ENCODE measurements around the gene UBL4B. TPM values are rescaled to one million over a fixed set of nuclear protein-coding genes. Genes with fewer than 3 reads are reported as not detected.

UBL4B gene
- total RNA-seq, 4 donors from 2014 or later: 0.16 TPM; not detected in 3

DNA sequence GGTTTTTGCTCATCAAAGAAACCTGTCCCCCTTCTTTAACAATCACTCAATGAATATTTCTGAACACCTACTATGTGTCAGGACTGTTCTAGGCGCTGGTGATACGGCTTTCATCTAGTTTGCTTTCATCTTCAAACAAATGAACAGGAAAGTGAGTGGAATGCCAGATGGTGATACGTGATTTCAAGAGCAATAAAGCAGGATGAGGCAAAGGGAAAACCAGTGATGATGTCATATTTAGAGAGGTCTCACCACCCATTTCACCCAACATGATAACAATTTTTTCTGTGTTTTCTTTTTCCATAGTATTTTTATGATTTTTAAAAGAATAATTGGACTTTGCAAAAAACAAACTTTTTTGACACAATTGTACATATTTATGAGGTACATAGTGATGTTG lies 26.7 kb downstream of the UBL4B start:
- Histone ChIP-seq H3K4me1 (no peaks in the 10 kb centered on the region), H3K4me3 (no peak overlapping the region), H3K27me3 (peaks cover 15 to 41% (median 25%) of the 10 kb centered on the region in 3 donors), H3K27ac (no peak overlapping the region), H3K36me3 (no peaks in the 10 kb centered on the region), H3K9me3 (no peaks in the 10 kb centered on the region)
- no peak for DNase-seq
- intact Hi-C loops (cut with DNase I; ENCODE audit: low total_unique reads): no loop called here
- TF ChIP-seq POLR2A (IDR thresholded peaks at IDR 0.05): no peak
- TF ChIP-seq, protein P1, sequence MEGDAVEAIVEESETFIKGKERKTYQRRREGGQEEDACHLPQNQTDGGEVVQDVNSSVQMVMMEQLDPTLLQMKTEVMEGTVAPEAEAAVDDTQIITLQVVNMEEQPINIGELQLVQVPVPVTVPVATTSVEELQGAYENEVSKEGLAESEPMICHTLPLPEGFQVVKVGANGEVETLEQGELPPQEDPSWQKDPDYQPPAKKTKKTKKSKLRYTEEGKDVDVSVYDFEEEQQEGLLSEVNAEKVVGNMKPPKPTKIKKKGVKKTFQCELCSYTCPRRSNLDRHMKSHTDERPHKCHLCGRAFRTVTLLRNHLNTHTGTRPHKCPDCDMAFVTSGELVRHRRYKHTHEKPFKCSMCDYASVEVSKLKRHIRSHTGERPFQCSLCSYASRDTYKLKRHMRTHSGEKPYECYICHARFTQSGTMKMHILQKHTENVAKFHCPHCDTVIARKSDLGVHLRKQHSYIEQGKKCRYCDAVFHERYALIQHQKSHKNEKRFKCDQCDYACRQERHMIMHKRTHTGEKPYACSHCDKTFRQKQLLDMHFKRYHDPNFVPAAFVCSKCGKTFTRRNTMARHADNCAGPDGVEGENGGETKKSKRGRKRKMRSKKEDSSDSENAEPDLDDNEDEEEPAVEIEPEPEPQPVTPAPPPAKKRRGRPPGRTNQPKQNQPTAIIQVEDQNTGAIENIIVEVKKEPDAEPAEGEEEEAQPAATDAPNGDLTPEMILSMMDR (IDR thresholded peaks at IDR 0.05 in 4 of 5, conservative IDR thresholded peaks at IDR 0.05 in 1 of 5): no peak
- no peak for ATAC-seq
- in situ Hi-C loops (cut with MboI; ENCODE audit: low sequenced_read_pairs in 4 of 4): no loop called here

DNA sequence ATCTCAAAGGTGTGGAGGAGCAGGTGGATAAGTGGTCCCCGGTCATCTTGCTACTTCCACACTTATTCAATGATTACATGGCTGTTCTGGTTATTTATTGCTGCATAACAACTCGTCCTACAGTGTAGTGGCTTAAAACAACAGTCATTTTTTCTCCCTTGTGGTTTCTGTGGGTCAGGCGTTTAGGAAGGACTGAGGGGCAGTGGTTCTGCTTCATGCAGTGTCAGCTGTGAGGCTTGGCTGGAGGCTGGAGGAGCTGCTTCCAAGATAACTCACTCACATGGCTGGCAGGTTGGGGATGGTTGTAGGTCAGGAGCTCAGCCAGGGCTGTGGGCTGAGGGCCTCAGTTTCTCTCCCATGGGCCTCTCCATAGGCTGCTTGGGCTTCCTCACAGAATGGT lies 32.1 kb downstream of the UBL4B start:
- Histone ChIP-seq H3K27ac (no peak overlapping the region), H3K27me3 (peaks cover 32 to 34% (median 34%) of the 10 kb centered on the region in 3 donors), H3K4me3 (no peak overlapping the region), H3K36me3 (no peaks in the 10 kb centered on the region), H3K4me1 (no peaks in the 10 kb centered on the region), H3K9me3 (no peaks in the 10 kb centered on the region)
- TF ChIP-seq, protein P1 (IDR thresholded peaks at IDR 0.05 in 4 of 5, conservative IDR thresholded peaks at IDR 0.05 in 1 of 5): no peak
- TF ChIP-seq POLR2A (IDR thresholded peaks at IDR 0.05): no peak
- intact Hi-C loops (cut with DNase I; ENCODE audit: low total_unique reads): no loop called here
- ATAC-seq (no peak), DNase-seq (no peak)
- in situ Hi-C loops (cut with MboI; ENCODE audit: low sequenced_read_pairs in 4 of 4): no loop called here

DNA sequence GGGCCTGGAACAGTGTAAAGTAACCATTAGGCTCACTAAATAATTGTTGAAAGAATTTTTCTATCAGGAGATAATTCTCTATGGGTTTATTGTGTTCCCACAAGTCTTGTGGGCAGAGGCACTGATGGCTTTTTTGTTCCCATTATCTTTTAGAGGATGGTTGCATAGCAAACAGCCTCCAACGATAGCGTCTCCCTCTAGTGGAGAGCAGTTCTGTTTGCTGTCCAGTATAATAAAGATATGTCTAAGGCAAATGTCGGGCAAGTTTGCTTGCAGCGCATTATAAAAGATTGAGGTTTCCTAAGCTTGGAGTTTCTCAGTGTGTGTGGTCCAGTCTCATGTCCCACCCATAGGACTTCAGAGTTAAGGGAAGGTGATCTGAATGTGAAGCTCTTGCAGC lies 36.7 kb downstream of the UBL4B start:
- intact Hi-C loops (cut with DNase I; ENCODE audit: low total_unique reads) (no loop called here), in situ Hi-C loops (cut with MboI; ENCODE audit: low sequenced_read_pairs in 4 of 4) (no loop called here)
- peaks cover 0 to 3% of the 10 kb centered on the region in 2 donors for H3K4me1 ChIP-seq
- no peak overlapping the region for H3K4me3 ChIP-seq
- no peaks in the 10 kb centered on the region for H3K36me3 ChIP-seq
- TF ChIP-seq, protein P1 (IDR thresholded peaks at IDR 0.05 in 4 of 5, conservative IDR thresholded peaks at IDR 0.05 in 1 of 5): no peak
- TF ChIP-seq POLR2A (IDR thresholded peaks at IDR 0.05): no peak
- no peak overlapping the region for H3K27ac ChIP-seq
- DNase-seq: no peak
- no peaks in the 10 kb centered on the region for H3K9me3 ChIP-seq
- ATAC-seq: no peak
- peaks cover 45 to 54% (median 47%) of the 10 kb centered on the region in 3 donors for H3K27me3 ChIP-seq

DNA sequence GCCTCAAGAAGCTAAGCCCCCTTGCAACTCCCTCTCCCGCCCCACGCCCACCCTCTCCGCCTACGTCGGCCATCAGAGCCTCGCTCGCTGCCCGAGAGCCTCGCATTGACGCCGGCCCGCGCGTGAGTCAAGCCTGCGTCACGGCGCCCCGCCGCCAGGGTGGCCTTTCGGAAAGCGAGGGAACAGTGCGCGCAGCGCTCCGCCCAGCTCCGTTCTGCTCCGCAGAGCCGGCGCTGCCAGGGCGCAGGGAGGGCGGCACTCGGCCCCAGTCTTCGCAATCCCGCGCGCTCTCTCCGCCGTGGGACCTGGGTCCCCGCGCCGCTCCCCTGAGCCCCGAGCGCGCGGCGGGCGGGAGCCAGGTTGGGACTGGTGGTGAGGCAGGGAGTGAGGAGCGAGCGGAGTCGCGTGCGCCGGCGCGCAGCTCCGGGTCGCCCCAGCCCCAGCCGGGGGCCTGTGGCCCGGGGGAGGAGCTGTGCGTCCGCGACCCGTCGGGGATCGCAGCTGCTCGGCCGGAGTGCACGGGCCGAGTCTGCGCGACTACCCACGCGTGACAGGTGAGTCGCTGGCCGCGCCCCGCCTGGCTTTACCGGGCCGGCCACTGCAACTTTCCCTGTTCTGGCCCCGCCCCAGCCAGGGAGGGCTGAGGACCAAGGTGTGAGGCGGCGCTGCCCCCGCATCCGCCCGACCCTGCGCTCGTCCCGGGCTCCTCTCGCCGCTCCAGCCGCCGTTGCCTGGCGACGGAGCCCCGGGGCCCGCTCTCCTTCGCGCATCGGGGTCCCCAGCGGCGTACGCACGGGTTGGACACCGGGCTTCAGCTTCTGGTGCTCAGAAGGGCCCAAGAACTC lies 38.3 kb downstream of the UBL4B start, which contains the start of gene SLC6A17:
Gene SLC6A17, plus strand, starts transcription at position 165 of the 845 bp plus-strand sequence. CDS start 16,436 bp downstream, outside the sequence.
- Histone ChIP-seq H3K9me3 (no peaks in the 10 kb centered on the region), H3K4me3 (peak within 1 kb of the TSS in 2 of 4 donors; percentile 6 to 25), H3K4me1 (peaks cover 0 to 3% of the 10 kb centered on the region in 2 donors), H3K36me3 (no peaks in the 10 kb centered on the region), H3K27me3 (peaks cover 43 to 49% (median 47%) of the 10 kb centered on the region in 3 donors), H3K27ac (no peak within 1 kb of the TSS)
- intact Hi-C loops (cut with DNase I; ENCODE audit: low total_unique reads) (no loop called here), in situ Hi-C loops (cut with MboI; ENCODE audit: low sequenced_read_pairs in 4 of 4) (no loop called here)
- TF ChIP-seq POLR2A (IDR thresholded peaks at IDR 0.05): no peak
- TF ChIP-seq, protein P1 (IDR thresholded peaks at IDR 0.05 in 4 of 5, conservative IDR thresholded peaks at IDR 0.05 in 1 of 5): no peak
- ATAC-seq (no peak), DNase-seq (no peak)

Measured in gastrocnemius medialis (tissue), 4 donors.